Activated CD8-positive, alpha-beta T cell treated with anti-CD3 and anti-CD28 coated beads, Interleukin-2, amount 10 ng/mL, durations not matched to agents 7 days and 5 days (primary cell): Measurements from ENCODE around the gene RGL2. TPM values are rescaled to one million over a fixed set of nuclear protein-coding genes. Genes with fewer than 3 reads are reported as not detected.

Source experiments
- ATAC-seq: fragments of 150-1000 bp; cut with Tn5 transposase; one replicate; pipeline ENCODE4 v1.10.0; 2021; ENCODE audit warnings: moderate library complexity
- CTCF ChIA-PET: fragments of 350-600 bp; sonication (Branson Sonifier 250); formaldehyde crosslinking; loops from one replicate; lab custom pipeline; 2021; ENCODE audit warnings: antibody characterized with exemption; lab: Charles Lee
- POLR2A ChIA-PET: fragments of 350-600 bp; sonication (Branson Sonifier 250); formaldehyde crosslinking; loops from one replicate; lab custom pipeline; 2021; ENCODE audit warnings: antibody characterized with exemption; lab: Charles Lee
- DNase-seq: peaks from one replicate; pipeline ENCODE4 v3.0.0-alpha.2; 2020
- H3K27ac Mint-ChIP-seq: one replicate; pipeline ENCODE4 v1.8.0; 2021; ENCODE audit warnings: mild to moderate bottlenecking, mixed read lengths
- H3K27me3 Mint-ChIP-seq: one replicate; pipeline ENCODE4 v1.8.0; 2021; ENCODE audit warnings: low read depth, mixed read lengths
- H3K36me3 Mint-ChIP-seq: one replicate; pipeline ENCODE4 v1.8.0; 2021; ENCODE audit warnings: low read depth, mixed read lengths
- H3K4me1 Mint-ChIP-seq: one replicate; pipeline ENCODE4 v1.8.0; 2021; ENCODE audit warnings: low read depth, mixed read lengths
- H3K4me3 Mint-ChIP-seq: one replicate; pipeline ENCODE4 v1.8.0; 2021; ENCODE audit warnings: mild to moderate bottlenecking, mixed read lengths
- H3K9me3 Mint-ChIP-seq: one replicate; pipeline ENCODE4 v1.8.0; 2022; ENCODE audit warnings: mixed read lengths; ENCODE audit not compliant: insufficient read depth
- total RNA-seq, 2 experiments: library from RNA; stranded (reverse); gene quantifications; one replicate each; pipeline ENCODE4 v1.2.3, GENCODE V29; 2021

Gene RGL2
- total RNA-seq, 2 experiments from 2014 or later, result 50.8 to 58.2 TPM

- CTCF ChIA-PET, result no interaction called here
- no peaks in the 10 kb centered on the region for H3K27me3 Mint-ChIP-seq
- no peak overlapping the region for H3K4me3 Mint-ChIP-seq
- H3K4me1 Mint-ChIP-seq, result peaks cover 32% of the 10 kb centered on the region
- POLR2A ChIA-PET, result interaction anchor here (0.6 kb wide), 1 partner anchor 15 kb away, joined by 4 read pairs; no protein-coding TSS in a partner anchor
- peaks cover 66% of the 10 kb centered on the region for H3K36me3 Mint-ChIP-seq
- DNase-seq (no peak), ATAC-seq (no peak)
- H3K9me3 Mint-ChIP-seq, result no peaks in the 10 kb centered on the region
- H3K27ac Mint-ChIP-seq, result no peak overlapping the region
Measured at GRCh38 chr6:33304216-33304615, 5.5 kb upstream of the RGL2 start.

- H3K9me3 Mint-ChIP-seq, result no peaks in the 10 kb centered on the region
- DNase-seq (no peak), ATAC-seq (no peak)
- H3K36me3 Mint-ChIP-seq, result peaks cover 59% of the 10 kb centered on the region
- ChIA-PET CTCF (interaction anchor here (1.7 to 6.6 kb wide), 2 partner anchors 11 to 24 kb away, joined by 11 to 51 read pairs; partner anchors contain the start of gene B3GALT4), POLR2A (interaction anchor here (1.5 kb wide), 1 partner anchor 11 kb away, joined by 18 read pairs; the partner anchor contains the start of gene TAPBP)
- no peaks in the 10 kb centered on the region for H3K27me3 Mint-ChIP-seq
- H3K4me1 Mint-ChIP-seq, result peaks cover 39% of the 10 kb centered on the region
- H3K27ac Mint-ChIP-seq, result peak overlapping the region; percentile 68
- no peak overlapping the region for H3K4me3 Mint-ChIP-seq
Measured at GRCh38 chr6:33301877-33302276, 3.1 kb upstream of the RGL2 start.

DNA sequence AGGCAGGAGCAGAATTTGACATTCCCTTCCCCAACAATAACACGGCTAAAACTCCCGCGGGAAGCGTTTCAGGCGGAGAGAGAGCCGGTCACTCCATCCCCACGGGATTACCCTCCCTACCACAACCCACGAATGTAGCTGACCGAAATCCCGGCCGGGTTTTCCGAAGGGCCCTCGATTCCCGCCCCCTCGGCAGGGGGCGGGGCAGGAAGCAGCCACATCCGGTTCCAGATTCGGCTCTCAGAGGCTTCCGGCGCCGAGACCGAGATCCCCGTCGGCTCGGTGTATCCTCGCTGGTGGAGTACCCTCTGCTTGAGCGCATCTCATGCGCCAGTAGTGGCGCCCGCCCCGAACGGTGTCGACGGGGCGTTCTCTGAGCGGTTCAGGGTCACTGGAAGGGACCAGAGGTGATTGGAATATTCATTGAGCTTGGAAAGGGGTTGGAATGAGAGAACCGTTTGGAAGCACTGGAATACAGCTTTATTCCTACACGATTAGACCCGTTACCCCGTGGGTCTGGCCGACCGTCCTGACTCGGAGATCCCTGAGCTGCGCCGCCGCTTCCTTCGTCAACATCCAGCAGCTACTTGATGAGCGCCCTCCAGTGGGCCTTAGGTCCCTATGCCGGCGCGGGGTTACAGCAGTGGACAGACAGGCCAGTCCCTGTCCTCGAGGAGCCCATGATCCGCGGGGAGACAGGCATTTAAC is 649 bp upstream of the RGL2 start:
- Mint-ChIP-seq H3K27ac (peak overlapping the region; percentile 99), H3K9me3 (no peaks in the 10 kb centered on the region)

GRCh38 chr6:33297956-33298772 is 578 bp downstream of the RGL2 start:
- Mint-ChIP-seq H3K36me3 (peaks cover 52% of the 10 kb centered on the region), H3K27ac (peak overlapping the region; percentile 99), H3K27me3 (no peaks in the 10 kb centered on the region), H3K4me1 (peaks cover 37% of the 10 kb centered on the region), H3K4me3 (peak overlapping the region; percentile 98), H3K9me3 (no peaks in the 10 kb centered on the region)
- peak; percentile 53 for ATAC-seq
- ChIA-PET POLR2A (interaction anchor here (0.7 to 4.6 kb wide), 9 partner anchors 9 to 27 kb away, joined by 3 to 54 read pairs (median 17); partner anchors contain the start of genes B3GALT4, PFDN6, RPS18 and TAPBP), CTCF (interaction anchor here (1.5 to 6.6 kb wide), 6 partner anchors 9 to 29 kb away, joined by 4 to 51 read pairs (median 8); partner anchors contain the start of genes B3GALT4, PFDN6, RPS18 and VPS52)
- peak; percentile 85 for DNase-seq

More for the DNA sequence above, 649 bp upstream of the RGL2 start:
- H3K36me3 Mint-ChIP-seq, result peaks cover 50% of the 10 kb centered on the region
- peak overlapping the region; percentile 98 for H3K4me3 Mint-ChIP-seq
- peaks cover 33% of the 10 kb centered on the region for H3K4me1 Mint-ChIP-seq
- peak; percentile 95 for DNase-seq
- ATAC-seq, result peak; percentile 79
- ChIA-PET CTCF (interaction anchor here (0.7 to 6.6 kb wide), 16 partner anchors 9 to 102 kb away, joined by 3 to 51 read pairs (median 6); partner anchors contain the start of genes B3GALT4, PFDN6, RPS18 and TAPBP), POLR2A (interaction anchor here (0.6 to 4.6 kb wide), 11 partner anchors 9 to 1193 kb away, joined by 3 to 54 read pairs (median 6); partner anchors contain the start of genes B3GALT4, PFDN6, RPS18 and TAPBP)
- no peaks in the 10 kb centered on the region for H3K27me3 Mint-ChIP-seq

GRCh38 chr6:33297406-33297955 is 1.3 kb downstream of the RGL2 start:
- peak overlapping the region; percentile 55 for H3K27ac Mint-ChIP-seq
- DNase-seq (no peak), ATAC-seq (no peak)
- ChIA-PET POLR2A (interaction anchor here (0.5 to 4.6 kb wide), 6 partner anchors 8 to 305 kb away, joined by 3 to 54 read pairs (median 6); partner anchors contain the start of genes B3GALT4, PFDN6, RPS18 and TAPBP), CTCF (interaction anchor here (1.5 to 6.6 kb wide), 3 partner anchors 8 to 20 kb away, joined by 5 to 51 read pairs (median 25); partner anchors contain the start of genes B3GALT4, PFDN6 and WDR46)
- H3K27me3 Mint-ChIP-seq, result no peaks in the 10 kb centered on the region
- peaks cover 37% of the 10 kb centered on the region for H3K4me1 Mint-ChIP-seq
- H3K36me3 Mint-ChIP-seq, result peaks cover 55% of the 10 kb centered on the region
- H3K4me3 Mint-ChIP-seq, result peak overlapping the region; percentile 98
- H3K9me3 Mint-ChIP-seq, result no peaks in the 10 kb centered on the region

GRCh38 chr6:33296797-33297405 is 1.8 kb downstream of the RGL2 start:
- ChIA-PET CTCF (interaction anchor here (1.5 to 6.6 kb wide), 3 partner anchors 7 to 19 kb away, joined by 5 to 51 read pairs (median 25); partner anchors contain the start of genes B3GALT4, PFDN6 and WDR46), POLR2A (interaction anchor here (0.5 to 4.6 kb wide), 6 partner anchors 8 to 304 kb away, joined by 3 to 54 read pairs (median 6); partner anchors contain the start of genes B3GALT4, PFDN6, RPS18 and TAPBP)
- ATAC-seq (no peak), DNase-seq (no peak)
- no peaks in the 10 kb centered on the region for H3K9me3 Mint-ChIP-seq
- H3K36me3 Mint-ChIP-seq, result peaks cover 61% of the 10 kb centered on the region
- no peak overlapping the region for H3K27ac Mint-ChIP-seq
- H3K4me1 Mint-ChIP-seq, result peaks cover 37% of the 10 kb centered on the region
- H3K27me3 Mint-ChIP-seq, result no peaks in the 10 kb centered on the region
- H3K4me3 Mint-ChIP-seq, result peak overlapping the region; percentile 98

GRCh38 chr6:33295621-33296369 is 2.9 kb downstream of the RGL2 start:
- Mint-ChIP-seq H3K36me3 (peaks cover 60% of the 10 kb centered on the region), H3K9me3 (no peaks in the 10 kb centered on the region), H3K4me1 (peaks cover 35% of the 10 kb centered on the region), H3K27ac (peak overlapping the region; percentile 51), H3K4me3 (no peak overlapping the region), H3K27me3 (no peaks in the 10 kb centered on the region)
- POLR2A ChIA-PET, result interaction anchor here (1.0 to 1.9 kb wide), 3 partner anchors 14 to 19 kb away, joined by 4 to 5 read pairs (median 4); partner anchors contain the start of gene B3GALT4
- DNase-seq, result no peak
- ATAC-seq, result no peak
- CTCF ChIA-PET, result no interaction called here

DNA sequence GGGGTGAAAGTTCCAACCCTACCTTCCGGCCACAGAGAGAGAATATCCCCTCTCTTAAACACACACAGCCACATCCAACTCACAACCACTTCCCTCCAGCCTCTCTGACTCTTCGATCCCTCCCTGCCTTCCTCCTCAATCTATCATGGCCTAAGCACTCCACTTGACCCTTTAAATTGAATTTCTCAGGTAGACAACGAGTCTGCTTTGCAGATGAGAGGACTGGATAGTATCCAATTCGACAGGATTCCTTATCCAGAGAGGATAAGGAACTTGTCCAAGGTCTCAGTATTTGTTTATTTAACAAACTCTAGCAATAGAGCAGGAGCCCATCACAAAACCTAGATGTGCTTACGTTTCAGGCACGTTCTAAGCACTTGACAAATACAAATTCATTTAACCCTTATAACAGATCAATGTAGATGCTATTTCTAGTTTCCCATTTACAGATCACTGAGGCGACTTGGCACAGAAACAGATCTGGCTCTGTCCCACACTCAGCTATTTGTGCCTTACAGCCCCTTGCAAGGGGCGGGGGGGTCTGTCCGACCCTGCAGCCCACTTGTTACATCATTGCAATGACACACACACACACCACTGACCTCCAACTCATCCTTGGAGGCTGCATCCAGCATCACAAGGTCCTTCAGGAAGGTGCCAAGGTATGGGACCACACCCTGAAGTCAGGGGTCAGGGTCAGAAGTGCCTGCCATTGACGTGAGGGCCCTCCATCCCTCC is 4.5 kb downstream of the RGL2 start:
- POLR2A ChIA-PET, result interaction anchor here (1.9 kb wide), 1 partner anchor 17 kb away, joined by 5 read pairs; the partner anchor contains the start of gene B3GALT4
- H3K9me3 Mint-ChIP-seq, result no peaks in the 10 kb centered on the region
- DNase-seq, result no peak
- CTCF ChIA-PET, result no interaction called here
- H3K4me1 Mint-ChIP-seq, result peaks cover 37% of the 10 kb centered on the region
- no peak for ATAC-seq
- no peaks in the 10 kb centered on the region for H3K27me3 Mint-ChIP-seq
- no peak overlapping the region for H3K4me3 Mint-ChIP-seq
- H3K27ac Mint-ChIP-seq, result peak overlapping the region; percentile 3
- H3K36me3 Mint-ChIP-seq, result peaks cover 55% of the 10 kb centered on the region

DNA sequence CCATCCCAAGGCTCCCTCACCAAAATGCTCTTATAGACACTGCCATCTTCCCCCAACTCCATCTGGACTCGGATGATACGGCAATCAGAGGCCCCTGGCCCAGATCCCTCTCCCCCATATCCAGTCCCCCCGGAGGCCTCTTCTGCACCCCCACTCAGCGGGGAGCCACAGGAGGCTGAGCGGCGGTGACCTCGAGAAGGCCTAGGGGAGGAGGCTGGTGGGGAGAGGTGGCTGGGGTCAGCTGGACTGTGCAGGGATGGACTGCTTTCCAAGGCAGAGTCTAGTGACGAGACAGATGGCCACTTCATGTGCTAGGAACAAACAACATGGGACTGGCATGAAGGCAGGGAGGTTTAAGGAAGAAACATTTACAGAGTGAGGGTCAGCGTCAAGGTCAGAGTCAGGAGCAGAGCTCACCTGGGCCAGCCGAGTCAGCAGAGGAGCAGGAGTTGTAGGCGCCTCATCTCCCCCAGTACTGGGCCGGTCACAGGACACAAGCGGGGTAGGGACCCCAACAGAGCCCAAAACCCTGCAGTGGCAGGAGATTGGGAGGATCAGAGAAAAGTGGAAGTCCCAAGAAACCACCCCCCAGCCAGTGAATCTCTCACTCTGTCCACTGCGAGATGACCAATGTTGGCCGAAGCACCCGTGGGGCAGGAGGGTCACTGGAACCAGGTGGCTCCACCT is 5.6 kb downstream of the RGL2 start:
- ATAC-seq (no peak), DNase-seq (no peak)
- Mint-ChIP-seq H3K9me3 (no peaks in the 10 kb centered on the region), H3K27ac (no peak overlapping the region), H3K27me3 (no peaks in the 10 kb centered on the region), H3K4me1 (peaks cover 41% of the 10 kb centered on the region), H3K4me3 (no peak overlapping the region), H3K36me3 (peaks cover 55% of the 10 kb centered on the region)
- ChIA-PET POLR2A (interaction anchor here (0.9 kb wide), 1 partner anchor 321 kb away, joined by 4 read pairs; no protein-coding TSS in a partner anchor), CTCF (no interaction called here)
